ENCODE data around the gene BLID. TPM values are rescaled to one million over a fixed set of nuclear protein-coding genes. Genes with fewer than 3 reads are reported as not detected.

Gene BLID
- total RNA-seq, 2 experiments from 2014 or later: not detected

- no TSS peak for BruUV-seq (replicated peaks)
These were observed 34.5 kb upstream of the BLID start for GRCh38 chr11:122150216-122151124.

GRCh38 chr11:122149202-122149601, 33.2 kb upstream of the BLID start:
- H3K79me2 ChIP-seq (ENCODE audit: insufficient read depth, low read depth, low read length): no peaks in the 10 kb centered on the region
- H4K20me1 ChIP-seq (ENCODE audit: insufficient read depth, low read length): no peaks in the 10 kb centered on the region
- intact Hi-C loops (cut with micrococcal nuclease; ENCODE audit: unreplicated experiment): no loop called here
- ChIA-PET CTCF (ENCODE audit: unreplicated experiment) (no interaction called here), POLR2A (no interaction called here)
- H3K9me2 ChIP-seq (ENCODE audit: insufficient read depth, low read length): no peaks in the 10 kb centered on the region
- no peak for DNase-seq (ENCODE audit: low spot score)
- no peaks in the 10 kb centered on the region for H3K36me3 ChIP-seq (ENCODE audit: insufficient read depth, low read length)
- H3K27ac ChIP-seq (ENCODE audit: low read depth, low read length, poor library complexity, severe bottlenecking): no peak overlapping the region
- H3K4me3 ChIP-seq (ENCODE audit: low read depth, low read length, poor library complexity, severe bottlenecking): no peak overlapping the region
- no peak overlapping the region for H2AFZ ChIP-seq (ENCODE audit: low read length)
- H3K9me3 ChIP-seq (ENCODE audit: low read length): no peaks in the 10 kb centered on the region
- no peaks in the 10 kb centered on the region for H3K4me1 ChIP-seq (ENCODE audit: insufficient read depth, low read length, poor library complexity, severe bottlenecking)
- TF ChIP-seq EZH2phosphoT487 (IDR thresholded peaks at IDR 0.05; ENCODE audit: borderline replicate concordance, low read depth, low read length): no peak
- TF ChIP-seq CTCF (conservative IDR thresholded peaks at IDR 0.05; ENCODE audit: low read length): no peak
- no TSS peak for BruUV-seq (replicated peaks)
- H3K4me2 ChIP-seq (ENCODE audit: low read length): no peak overlapping the region

More at GRCh38 chr11:122150216-122151124, 34.5 kb upstream of the BLID start:
- ChIA-PET POLR2A (no interaction called here), CTCF (ENCODE audit: unreplicated experiment) (no interaction called here)
- Histone ChIP-seq H3K9me3 (ENCODE audit: low read length) (no peaks in the 10 kb centered on the region), H4K20me1 (ENCODE audit: insufficient read depth, low read length) (no peaks in the 10 kb centered on the region), H3K79me2 (ENCODE audit: insufficient read depth, low read depth, low read length) (no peaks in the 10 kb centered on the region), H3K27ac (ENCODE audit: low read depth, low read length, poor library complexity, severe bottlenecking) (no peak overlapping the region), H2AFZ (ENCODE audit: low read length) (no peak overlapping the region), H3K4me2 (ENCODE audit: low read length) (no peak overlapping the region), H3K9me2 (ENCODE audit: insufficient read depth, low read length) (no peaks in the 10 kb centered on the region), H3K4me1 (ENCODE audit: insufficient read depth, low read length, poor library complexity, severe bottlenecking) (no peaks in the 10 kb centered on the region), H3K4me3 (ENCODE audit: low read depth, low read length, poor library complexity, severe bottlenecking) (no peak overlapping the region), H3K36me3 (ENCODE audit: insufficient read depth, low read length) (no peaks in the 10 kb centered on the region)
- intact Hi-C loops (cut with micrococcal nuclease; ENCODE audit: unreplicated experiment): no loop called here
- TF ChIP-seq EZH2phosphoT487 (IDR thresholded peaks at IDR 0.05; ENCODE audit: borderline replicate concordance, low read depth, low read length) (no peak), CTCF (conservative IDR thresholded peaks at IDR 0.05; ENCODE audit: low read length) (no peak)
- no peak for DNase-seq (ENCODE audit: low spot score)

DNA sequence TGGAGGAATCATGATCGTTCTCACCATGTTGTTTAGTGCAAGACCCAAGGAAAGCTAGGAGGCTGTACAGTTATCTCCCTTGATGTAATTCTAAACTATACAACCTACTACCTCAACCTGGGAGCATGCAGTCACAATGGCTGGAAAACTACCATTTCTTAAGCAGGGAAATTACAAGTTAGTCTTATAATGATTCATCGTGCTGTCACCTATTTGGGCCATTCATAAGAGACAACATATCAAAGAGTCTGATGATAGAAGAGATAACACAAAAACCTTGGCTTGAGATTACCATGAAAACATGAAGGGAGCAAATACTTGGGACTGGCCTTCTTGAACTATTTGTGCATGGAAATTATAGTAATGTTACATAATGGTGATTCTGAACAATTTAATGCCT, 30.5 kb upstream of the BLID start:
- Histone ChIP-seq H3K27ac (ENCODE audit: low read depth, low read length, poor library complexity, severe bottlenecking) (no peak overlapping the region), H3K9me3 (ENCODE audit: low read length) (no peaks in the 10 kb centered on the region), H4K20me1 (ENCODE audit: insufficient read depth, low read length) (no peaks in the 10 kb centered on the region), H3K36me3 (ENCODE audit: insufficient read depth, low read length) (no peaks in the 10 kb centered on the region), H3K79me2 (ENCODE audit: insufficient read depth, low read depth, low read length) (no peaks in the 10 kb centered on the region), H3K4me1 (ENCODE audit: insufficient read depth, low read length, poor library complexity, severe bottlenecking) (no peaks in the 10 kb centered on the region), H3K4me2 (ENCODE audit: low read length) (no peak overlapping the region), H3K4me3 (ENCODE audit: low read depth, low read length, poor library complexity, severe bottlenecking) (no peak overlapping the region), H2AFZ (ENCODE audit: low read length) (no peak overlapping the region), H3K9me2 (ENCODE audit: insufficient read depth, low read length) (no peaks in the 10 kb centered on the region)
- no peak for DNase-seq (ENCODE audit: low spot score)
- POLR2A ChIA-PET: interaction anchor here (0.6 kb wide), 1 partner anchor 345 kb away, joined by 3 read pairs; no protein-coding TSS in a partner anchor
- intact Hi-C loops (cut with micrococcal nuclease; ENCODE audit: unreplicated experiment): no loop called here
- no TSS peak for BruUV-seq (replicated peaks)
- CTCF ChIA-PET (ENCODE audit: unreplicated experiment): no interaction called here
- TF ChIP-seq CTCF (conservative IDR thresholded peaks at IDR 0.05; ENCODE audit: low read length) (no peak), EZH2phosphoT487 (IDR thresholded peaks at IDR 0.05; ENCODE audit: borderline replicate concordance, low read depth, low read length) (no peak)
